GM23338 (cell line): ENCODE data around the gene GATAD2A. TPM values are rescaled to one million over a fixed set of nuclear protein-coding genes. Genes with fewer than 3 reads are reported as not detected.

Experiments
- ATAC-seq: fragments of 200-7000 bp; cut with Tn5 transposase; 3 replicates; pipeline ENCODE4 v1.9.1; 2020
- DNase-seq: peaks from one replicate; pipeline ENCODE4 v3.0.0-alpha.2; 2015; ENCODE audit warnings: low spot score
- H2AFZ ChIP-seq: fragments of 200-600 bp; sonication (generic); 2 replicates; pipeline ENCODE4 v1.8.0; 2016; ENCODE audit warnings: antibody characterized with exemption, mild to moderate bottlenecking, moderate library complexity
- H3F3A ChIP-seq: fragments of 200-600 bp; sonication (generic); replicated peaks from 2 replicates; pipeline ENCODE4 v1.8.0; 2017; ENCODE audit warnings: antibody characterized with exemption, mixed run types, low read depth
- H3K27ac ChIP-seq: fragments of 200-600 bp; sonication (generic); 2 replicates; pipeline ENCODE4 v1.6.1; 2016; ENCODE audit warnings: low read depth
- H3K27me3 ChIP-seq: fragments of 200-600 bp; sonication (generic); 2 replicates; pipeline ENCODE4 v1.8.0; 2016; ENCODE audit warnings: mild to moderate bottlenecking, mixed run types, moderate library complexity; ENCODE audit not compliant: insufficient read depth
- H3K36me3 ChIP-seq: fragments of 200-600 bp; sonication (generic); 2 replicates; pipeline ENCODE4 v1.8.0; 2016; ENCODE audit warnings: mild to moderate bottlenecking; ENCODE audit not compliant: insufficient read depth
- H3K4me1 ChIP-seq: fragments of 200-600 bp; sonication (generic); 2 replicates; pipeline ENCODE4 v1.8.0; 2016; ENCODE audit warnings: mild to moderate bottlenecking, moderate library complexity; ENCODE audit not compliant: insufficient read depth
- H3K4me2 ChIP-seq: fragments of 200-600 bp; sonication (generic); 2 replicates; pipeline ENCODE4 v1.7.1; 2017; ENCODE audit warnings: mixed run types
- H3K4me3 ChIP-seq: fragments of 200-600 bp; sonication (generic); 2 replicates; pipeline ENCODE4 v1.6.1; 2016; ENCODE audit warnings: mixed run types
- H3K79me2 ChIP-seq: fragments of 200-600 bp; sonication (generic); replicated peaks from 2 replicates; pipeline ENCODE4 v1.8.0; 2017; ENCODE audit warnings: mild to moderate bottlenecking; ENCODE audit not compliant: insufficient read depth
- H3K9me2 ChIP-seq: fragments of 200-600 bp; sonication (generic); 2 replicates; pipeline ENCODE4 v1.8.0; 2017; ENCODE audit not compliant: insufficient read depth
- H4K20me1 ChIP-seq: fragments of 200-600 bp; sonication (generic); replicated peaks from 2 replicates; pipeline ENCODE4 v1.8.0; 2017; ENCODE audit warnings: mild to moderate bottlenecking; ENCODE audit not compliant: insufficient read depth
- H3K27ac Mint-ChIP-seq: 2 replicates; pipeline ENCODE4 v1.8.0; 2020; ENCODE audit warnings: inconsistent platforms, mild to moderate bottlenecking, moderate library complexity, mixed read lengths
- H3K27me3 Mint-ChIP-seq: 3 replicates; pipeline ENCODE4 v1.8.0; 2022; ENCODE audit warnings: low read depth, mild to moderate bottlenecking, moderate library complexity, mixed read lengths, inconsistent platforms; ENCODE audit not compliant: insufficient read depth, poor library complexity
- H3K36me3 Mint-ChIP-seq: 3 replicates; pipeline ENCODE4 v1.8.0; 2021; ENCODE audit warnings: low read depth, mild to moderate bottlenecking, inconsistent platforms, moderate library complexity, mixed read lengths
- H3K4me1 Mint-ChIP-seq: 3 replicates; pipeline ENCODE4 v1.8.0; 2020; ENCODE audit warnings: mild to moderate bottlenecking, inconsistent platforms, mixed read lengths
- H3K4me3 Mint-ChIP-seq: 3 replicates; pipeline ENCODE4 v1.8.0; 2021; ENCODE audit warnings: moderate library complexity, mild to moderate bottlenecking, inconsistent platforms, mixed read lengths
- H3K9me3 Mint-ChIP-seq: 3 replicates; pipeline ENCODE4 v1.8.0; 2020; ENCODE audit warnings: moderate library complexity, mild to moderate bottlenecking, inconsistent platforms, mixed read lengths
- ETS1 ChIP-seq: IDR thresholded peaks from 2 replicates; pipeline ENCODE4 v1.6.1; 2016; ENCODE audit warnings: antibody characterized with exemption
- EZH2 ChIP-seq: fragments of 200-600 bp; sonication (generic); IDR thresholded peaks from one replicate; pipeline ENCODE4 v1.8.0; 2017; ENCODE audit warnings: antibody characterized with exemption, mild to moderate bottlenecking, low read depth; ENCODE audit not compliant: unreplicated experiment
- EZH2phosphoT487 ChIP-seq: fragments of 200-600 bp; sonication (generic); IDR thresholded peaks from one replicate; pipeline ENCODE4 v1.8.1; 2018; ENCODE audit warnings: antibody characterized with exemption; ENCODE audit not compliant: unreplicated experiment
- NANOG ChIP-seq: IDR thresholded peaks from 2 replicates; pipeline ENCODE4 v1.6.1; 2016; ENCODE audit warnings: antibody characterized with exemption, borderline replicate concordance
- POLR2AphosphoS5 ChIP-seq: IDR thresholded peaks from 2 replicates; pipeline ENCODE4 v1.6.1; 2016; ENCODE audit warnings: antibody characterized with exemption, low read depth
- REST ChIP-seq: IDR thresholded peaks from one replicate; pipeline ENCODE4 v1.6.1; 2018; ENCODE audit warnings: antibody characterized with exemption; ENCODE audit not compliant: unreplicated experiment
- STAT1 ChIP-seq: IDR thresholded peaks from one replicate; pipeline ENCODE4 v1.6.1; 2016; ENCODE audit warnings: antibody characterized with exemption; ENCODE audit not compliant: unreplicated experiment
- ZNF114 ChIP-seq: fragments of 250-450 bp; sonication (Bioruptor Pico); IDR thresholded peaks from 2 replicates; pipeline ENCODE4 v1.5.0; 2020; ENCODE audit warnings: mild to moderate bottlenecking, moderate library complexity
- ZNF331 ChIP-seq: fragments of 250-450 bp; sonication (Bioruptor Pico); IDR thresholded peaks from 2 replicates; pipeline ENCODE4 v1.5.0; 2020; ENCODE audit warnings: low read depth, mild to moderate bottlenecking, moderate library complexity
- ZNF462 ChIP-seq: fragments of 250-450 bp; sonication (Bioruptor Pico); IDR thresholded peaks from 2 replicates; pipeline ENCODE4 v1.5.0; 2020; ENCODE audit warnings: mild to moderate bottlenecking, moderate library complexity
- polyA plus RNA-seq: library from polyadenylated mRNA; unstranded; fragments of >200 nt; fragmentation: Nextera tagmentation; extraction: Ambion mirVana; gene quantifications from 2 replicates; pipeline ENCODE4 v1.2.1, GENCODE V29; 2016
- total RNA-seq: library from RNA; depleted of rRNA; stranded (reverse); fragments of >200 nt; shearing (Covaris generic); gene quantifications from 2 replicates; pipeline ENCODE4 v1.2.3, GENCODE V29; 2014

The GATAD2A gene
- total and polyA plus RNA-seq, 2 experiments from 2014 or later, result 40.0 to 151 TPM

- Mint-ChIP-seq H3K9me3 (no peaks in the 10 kb centered on the region), H3K36me3 (peaks cover 18% of the 10 kb centered on the region), H3K27ac (no peak overlapping the region), H3K4me1 (peaks cover 32% of the 10 kb centered on the region), H3K27me3 (peaks cover 25% of the 10 kb centered on the region), H3K4me3 (no peak overlapping the region; the same call in 2 of the 3 replicates)
- Histone ChIP-seq H3K9me2 (no peaks in the 10 kb centered on the region), H3K4me2 (0 out of 2 replicates have a peak overlapping the region, but pooled peaks have one; percentile 51), H3K4me3 (no peak overlapping the region), H3K36me3 (no peaks in the 10 kb centered on the region), H3F3A (peaks cover 32% of the 10 kb centered on the region), H2AFZ (no peak overlapping the region), H4K20me1 (no peaks in the 10 kb centered on the region), H3K79me2 (no peaks in the 10 kb centered on the region), H3K27ac (no peak overlapping the region), H3K4me1 (no peaks in the 10 kb centered on the region; the same call in 1 of the 2 replicates), H3K27me3 (peaks cover 8% of the 10 kb centered on the region)
- peak; percentile 11 for DNase-seq
- TF ChIP-seq EZH2phosphoT487, result no peak
- TF ChIP-seq NANOG, result no peak
- no peak for TF ChIP-seq POLR2AphosphoS5
- no peak for TF ChIP-seq ETS1
- no peak for TF ChIP-seq ZNF114 (CRISPR knock-in tag)
- TF ChIP-seq ZNF462, result no peak
- TF ChIP-seq STAT1, result no peak
- TF ChIP-seq ZNF331 (CRISPR knock-in tag), result no peak
- TF ChIP-seq REST, result no peak
- TF ChIP-seq EZH2, result no peak
- ATAC-seq, result no peak
Observed at GRCh38 chr19:19532806-19533701, 127.6 kb downstream of the GATAD2A start.
